T-helper 2 cell (primary cell): ENCODE measurements around the gene ARHGAP6.
"Not testable (repeated sequence)": the region's sequence is repeated elsewhere in the genome, so short reads cannot be mapped to it uniquely, and the experiment has no call there.

Source experiments
- DNase-seq, 5 experiments: peaks; one replicate each; pipeline versions ENCODE4 v3.0.0 to v3.0.0-alpha.2; 2012 to 2022

The ARHGAP6 gene

DNA sequence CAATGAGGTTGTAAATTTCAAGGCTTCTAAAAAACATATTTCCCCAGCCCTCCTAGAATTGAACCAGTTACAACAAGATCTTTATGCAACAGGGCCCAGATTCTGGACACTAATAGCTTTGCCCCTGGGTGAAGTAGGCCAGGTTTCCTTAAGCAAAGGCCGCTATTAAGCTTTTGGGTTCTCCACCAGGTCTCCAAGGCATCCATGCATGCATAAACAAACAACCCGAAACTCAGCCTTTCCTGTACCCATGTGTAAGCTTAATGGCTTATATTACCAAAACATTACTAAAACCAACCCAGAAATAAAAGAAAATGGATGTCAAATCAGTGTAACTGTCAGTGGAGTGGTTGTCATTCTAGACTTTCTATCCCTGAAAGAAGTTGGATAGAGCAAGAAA lies 137.1 kb downstream of the ARHGAP6 start:
- DNase-seq: no peak

DNA sequence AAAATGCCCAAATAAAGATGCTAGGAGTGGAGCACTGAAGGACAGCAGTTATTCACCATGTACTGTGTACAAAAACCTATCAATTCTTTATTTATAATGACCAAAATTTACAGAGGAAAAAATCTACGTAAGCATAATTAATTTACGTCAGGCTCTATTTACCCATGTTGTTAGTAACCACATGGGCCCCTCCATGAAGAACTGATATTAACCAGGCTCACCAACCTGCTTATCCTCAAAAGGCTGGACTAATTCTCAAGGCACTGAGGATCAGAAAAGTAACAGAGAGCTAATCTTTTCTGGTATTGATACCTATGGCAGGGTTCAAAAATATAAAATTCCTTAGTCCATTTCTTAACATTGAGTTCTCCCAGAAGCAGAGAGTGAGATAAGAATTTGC lies 140.0 kb downstream of the ARHGAP6 start:
- DNase-seq: no peak

GRCh38 chrX:11519234-11519633 lies 146.5 kb downstream of the ARHGAP6 start:
- DNase-seq: not testable (repeated sequence)

GRCh38 chrX:11509786-11510185 lies 155.9 kb downstream of the ARHGAP6 start:
- DNase-seq: no peak

DNA sequence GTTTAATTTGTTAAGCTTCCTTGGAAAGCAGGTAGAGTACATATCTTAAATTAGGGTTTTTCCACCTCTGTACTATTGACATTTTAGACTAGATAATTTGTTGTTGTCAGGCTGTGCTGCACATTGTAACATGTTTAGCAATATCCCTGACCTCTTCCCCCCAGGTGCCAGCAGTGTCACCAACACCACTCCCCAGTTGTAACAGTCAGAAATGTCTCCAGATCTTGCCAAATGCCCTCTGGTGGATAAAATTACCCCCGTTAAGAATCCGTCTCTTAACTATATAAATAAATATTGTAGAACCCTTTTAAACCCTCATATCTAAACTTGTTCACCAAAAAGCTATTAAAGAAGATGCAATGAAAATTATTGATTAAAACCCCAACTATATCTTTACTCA lies 161.5 kb downstream of the ARHGAP6 start:
- no peak for DNase-seq

- no peak for DNase-seq
Observed at GRCh38 chrX:11499076-11500044, 166.4 kb downstream of the ARHGAP6 start.

DNA sequence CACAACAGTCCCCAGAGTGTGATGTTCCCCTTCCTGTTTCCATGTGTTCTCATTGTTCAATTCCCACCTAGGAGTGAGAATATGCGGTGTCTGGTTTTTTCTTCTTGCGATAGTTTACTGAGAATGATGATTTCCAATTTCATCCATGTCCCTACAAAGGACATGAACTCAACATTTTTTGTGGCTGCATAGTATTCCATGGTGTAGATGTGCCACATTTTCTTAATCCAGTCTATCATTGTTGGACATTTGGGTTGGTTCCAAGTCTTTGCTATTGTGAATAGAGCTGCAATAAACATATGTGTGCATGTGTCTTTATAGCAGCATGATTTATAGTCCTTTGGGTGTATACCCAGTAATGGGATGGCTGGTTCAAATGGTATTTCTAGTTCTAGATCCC lies 174.3 kb downstream of the ARHGAP6 start:
- not testable (repeated sequence) for DNase-seq

- DNase-seq: no peak
Observed at GRCh38 chrX:11484290-11484689, 181.4 kb downstream of the ARHGAP6 start.

GRCh38 chrX:11481035-11481434 lies 184.7 kb downstream of the ARHGAP6 start:
- no peak for DNase-seq

- DNase-seq: no peak
Observed at GRCh38 chrX:11480626-11481025, 185.1 kb downstream of the ARHGAP6 start.

DNA sequence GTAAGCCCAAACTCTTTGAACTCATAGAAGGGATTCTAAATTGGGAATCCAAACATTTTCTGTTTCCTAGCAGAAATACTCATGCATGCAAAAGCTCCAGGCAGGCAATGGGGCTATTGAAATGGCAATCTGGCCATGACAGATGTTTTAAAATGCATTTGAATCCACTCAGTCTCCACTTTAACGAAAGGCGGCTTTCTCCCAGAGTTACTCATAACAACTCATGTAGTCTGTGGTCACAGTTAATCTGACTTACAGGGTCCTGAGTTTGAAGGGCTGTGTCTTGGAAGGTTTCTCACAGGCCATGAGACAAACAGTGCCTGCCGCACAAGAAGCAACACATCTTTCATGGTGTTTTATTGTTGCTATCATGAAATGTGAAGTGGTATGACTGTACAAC lies 186.8 kb downstream of the ARHGAP6 start:
- DNase-seq: no peak

GRCh38 chrX:11478026-11478425 lies 187.7 kb downstream of the ARHGAP6 start:
- no peak for DNase-seq

GRCh38 chrX:11474576-11474975 lies 191.1 kb downstream of the ARHGAP6 start:
- DNase-seq: no peak

- DNase-seq: no peak
Observed at GRCh38 chrX:11474021-11474420, 191.7 kb downstream of the ARHGAP6 start.

DNA sequence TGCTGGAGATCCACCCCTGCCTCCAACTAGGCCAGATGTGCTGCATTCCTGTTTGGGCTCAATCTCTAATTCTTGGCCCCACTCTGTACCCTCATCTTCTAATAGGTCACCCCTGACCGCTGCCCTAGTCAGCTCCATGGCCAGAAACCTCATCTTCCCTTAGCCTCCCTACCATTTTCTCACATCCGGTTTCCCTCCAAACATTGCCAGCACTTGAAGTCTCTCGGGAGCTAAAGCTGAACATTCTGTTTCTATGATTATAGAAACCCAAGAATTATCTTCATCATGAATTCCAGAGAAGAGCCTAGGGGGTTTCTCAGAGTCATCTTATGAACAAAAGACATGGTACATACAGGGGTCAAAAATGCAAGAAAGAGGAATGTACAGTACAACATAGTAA lies 192.8 kb downstream of the ARHGAP6 start:
- DNase-seq: no peak

- no peak for DNase-seq
Observed at GRCh38 chrX:11472381-11472780, 193.3 kb downstream of the ARHGAP6 start.

- no peak for DNase-seq
Observed at GRCh38 chrX:11470250-11470974, 195.3 kb downstream of the ARHGAP6 start.

GRCh38 chrX:11465648-11466411 lies 199.9 kb downstream of the ARHGAP6 start:
- no peak for DNase-seq

DNA sequence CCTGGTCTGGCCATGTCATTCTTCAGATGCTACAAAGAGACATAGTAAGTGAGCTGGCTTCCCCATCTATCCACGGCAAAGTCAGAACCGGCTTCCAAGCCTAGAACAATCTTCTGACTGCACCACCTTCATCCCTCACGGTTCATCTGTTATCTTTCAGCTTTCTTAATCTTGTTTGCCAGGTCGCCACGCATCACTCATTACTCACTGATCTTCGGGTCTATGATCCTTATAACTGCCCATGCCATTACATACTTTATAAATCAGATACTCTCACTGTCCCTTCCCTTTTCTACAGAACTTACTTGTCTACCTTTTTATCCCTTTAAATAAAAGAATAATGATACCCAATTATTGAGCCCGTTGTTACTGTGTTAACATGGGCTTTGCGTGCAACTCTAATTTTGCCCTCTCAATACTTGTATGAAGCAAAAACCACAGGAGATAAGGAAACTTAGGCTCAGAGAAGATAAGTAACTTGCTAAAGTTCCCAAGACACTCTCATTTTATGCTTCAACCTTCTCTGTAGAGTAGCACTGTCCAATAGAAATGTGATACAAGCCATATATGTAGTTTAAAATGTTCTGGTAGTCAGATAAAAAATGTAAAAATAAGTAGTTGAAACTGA lies 200.8 kb downstream of the ARHGAP6 start:
- DNase-seq: no peak

DNA sequence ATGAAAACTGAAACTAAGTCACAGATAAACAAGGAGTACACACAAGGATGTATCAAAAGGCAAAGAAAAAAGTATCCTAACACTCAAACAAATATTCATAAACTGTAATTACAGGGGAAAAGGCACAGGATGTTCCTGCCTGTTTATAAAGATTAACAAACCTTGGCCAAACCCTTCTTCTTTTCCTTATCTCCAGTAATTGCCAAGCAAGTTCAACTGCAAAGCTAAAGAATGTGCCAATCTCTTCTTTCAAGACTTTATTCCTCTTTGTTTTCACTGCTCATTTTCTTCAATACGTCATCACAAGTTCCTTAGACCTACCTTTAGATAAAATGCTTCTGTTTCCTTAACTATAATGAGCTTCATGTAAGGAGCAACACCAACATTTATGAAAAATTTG lies 201.3 kb downstream of the ARHGAP6 start:
- no peak for DNase-seq

- no peak for DNase-seq
Observed at GRCh38 chrX:11462648-11463047, 203.1 kb downstream of the ARHGAP6 start.

DNA sequence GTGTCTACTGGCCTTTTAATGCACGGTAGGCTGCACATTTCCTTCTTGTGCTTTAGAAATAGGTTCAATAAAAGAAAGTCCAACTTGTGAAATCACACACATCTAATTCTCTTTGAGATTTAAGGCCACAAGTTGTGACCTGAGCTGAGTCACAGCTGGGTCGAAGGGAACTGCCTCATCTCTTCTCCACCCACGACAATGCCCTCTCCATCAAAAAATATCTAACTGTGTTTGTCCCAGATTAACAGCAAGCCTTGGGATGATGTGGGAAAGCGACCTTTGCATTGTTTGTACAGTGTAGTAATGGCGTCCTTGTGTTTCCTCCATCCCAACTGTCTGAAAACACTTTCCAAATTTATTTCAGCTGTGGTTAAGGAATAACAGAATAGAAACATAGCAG lies 203.6 kb downstream of the ARHGAP6 start:
- DNase-seq: no peak
